Activated CD4-positive, alpha-beta T cell treated with anti-CD3 and anti-CD28 coated beads, Interleukin-2, amount 10 ng/mL, durations not matched to agents 7 days and 5 days (primary cell): ENCODE measurements around the gene PI4K2A. TPM values are rescaled to one million over a fixed set of nuclear protein-coding genes. Genes with fewer than 3 reads are reported as not detected.

Experiments
- CTCF ChIA-PET: fragments of 350-600 bp; sonication (Branson Sonifier 250); formaldehyde crosslinking; loops from one replicate; lab custom pipeline; 2021; ENCODE audit warnings: antibody characterized with exemption; lab: Charles Lee
- POLR2A ChIA-PET: fragments of 350-600 bp; sonication (Branson Sonifier 250); formaldehyde crosslinking; loops from one replicate; lab custom pipeline; 2021; ENCODE audit warnings: antibody characterized with exemption; lab: Charles Lee
- DNase-seq: peaks from one replicate; pipeline ENCODE4 v3.0.0-alpha.2; 2020
- H3K27ac Mint-ChIP-seq: one replicate; pipeline ENCODE4 v1.8.0; 2021; ENCODE audit warnings: mild to moderate bottlenecking, moderate library complexity, mixed read lengths
- H3K27me3 Mint-ChIP-seq: one replicate; pipeline ENCODE4 v1.8.0; 2021; ENCODE audit warnings: mixed read lengths
- H3K36me3 Mint-ChIP-seq: one replicate; pipeline ENCODE4 v1.8.0; 2021; ENCODE audit warnings: low read depth, mixed read lengths
- H3K4me1 Mint-ChIP-seq: one replicate; pipeline ENCODE4 v1.8.0; 2021; ENCODE audit warnings: mixed read lengths
- H3K4me3 Mint-ChIP-seq: one replicate; pipeline ENCODE4 v1.8.0; 2021; ENCODE audit warnings: mild to moderate bottlenecking, moderate library complexity, mixed read lengths
- H3K9me3 Mint-ChIP-seq: one replicate; pipeline ENCODE4 v1.8.0; 2021; ENCODE audit warnings: mixed read lengths
- total RNA-seq, 2 experiments: library from RNA; stranded (reverse); gene quantifications; one replicate each; pipeline ENCODE4 v1.2.3, GENCODE V29; 2021

Gene PI4K2A
- total RNA-seq, 2 experiments from 2014 or later: 9.9 to 10.1 TPM

GRCh38 chr10:97704341-97704740 is 63.9 kb downstream of the PI4K2A start:
- Mint-ChIP-seq H3K4me1 (no peaks in the 10 kb centered on the region), H3K4me3 (no peak overlapping the region), H3K27me3 (peaks cover 17% of the 10 kb centered on the region), H3K36me3 (no peaks in the 10 kb centered on the region), H3K27ac (no peak overlapping the region), H3K9me3 (no peaks in the 10 kb centered on the region)
- no peak for DNase-seq
- CTCF ChIA-PET: interaction anchor here (1.6 to 4.3 kb wide), 3 partner anchors 10 to 165 kb away, joined by 3 to 29 read pairs (median 18); partner anchors contain the start of genes AVPI1 and MARVELD1
- POLR2A ChIA-PET: no interaction called here

- H3K4me3 Mint-ChIP-seq: no peak overlapping the region
- DNase-seq: no peak
- H3K9me3 Mint-ChIP-seq: no peaks in the 10 kb centered on the region
- POLR2A ChIA-PET: no interaction called here
- CTCF ChIA-PET: interaction anchor here (0.5 to 4.3 kb wide), 3 partner anchors 9 to 300 kb away, joined by 3 to 18 read pairs (median 3); partner anchors contain the start of gene MARVELD1
- peak overlapping the region; percentile 57 for H3K27ac Mint-ChIP-seq
- H3K4me1 Mint-ChIP-seq: no peaks in the 10 kb centered on the region
- no peaks in the 10 kb centered on the region for H3K36me3 Mint-ChIP-seq
- peaks cover 20% of the 10 kb centered on the region for H3K27me3 Mint-ChIP-seq
Observed at GRCh38 chr10:97705006-97705670, 64.7 kb downstream of the PI4K2A start.

GRCh38 chr10:97707134-97707861 is 66.8 kb downstream of the PI4K2A start:
- no peak overlapping the region for H3K4me3 Mint-ChIP-seq
- H3K27ac Mint-ChIP-seq: no peak overlapping the region
- CTCF ChIA-PET: interaction anchor here (1.4 to 1.9 kb wide), 3 partner anchors 17 to 29 kb away, joined by 3 to 5 read pairs (median 4); partner anchors contain the start of gene ZFYVE27
- no peak for DNase-seq
- POLR2A ChIA-PET: no interaction called here
- H3K4me1 Mint-ChIP-seq: no peaks in the 10 kb centered on the region
- H3K27me3 Mint-ChIP-seq: peaks cover 24% of the 10 kb centered on the region
- no peaks in the 10 kb centered on the region for H3K9me3 Mint-ChIP-seq
- no peaks in the 10 kb centered on the region for H3K36me3 Mint-ChIP-seq

GRCh38 chr10:97708167-97708566 is 67.7 kb downstream of the PI4K2A start:
- Mint-ChIP-seq H3K9me3 (no peaks in the 10 kb centered on the region), H3K36me3 (no peaks in the 10 kb centered on the region), H3K27ac (no peak overlapping the region), H3K4me1 (peaks cover 5% of the 10 kb centered on the region), H3K4me3 (no peak overlapping the region), H3K27me3 (peaks cover 26% of the 10 kb centered on the region)
- ChIA-PET POLR2A (no interaction called here), CTCF (interaction anchor here (0.6 to 1.9 kb wide), 5 partner anchors 11 to 22 kb away, joined by 3 to 9 read pairs (median 5); partner anchors contain the start of gene AVPI1)
- DNase-seq: no peak

- DNase-seq: peak; percentile 53
- H3K27me3 Mint-ChIP-seq: peaks cover 21% of the 10 kb centered on the region
- peaks cover 8% of the 10 kb centered on the region for H3K4me1 Mint-ChIP-seq
- H3K4me3 Mint-ChIP-seq: no peak overlapping the region
- no peaks in the 10 kb centered on the region for H3K36me3 Mint-ChIP-seq
- CTCF ChIA-PET: interaction anchor here (0.7 to 3.1 kb wide), 11 partner anchors 8 to 334 kb away, joined by 3 to 10 read pairs (median 4); partner anchors contain the start of genes AVPI1 and ZFYVE27
- POLR2A ChIA-PET: no interaction called here
- H3K27ac Mint-ChIP-seq: no peak overlapping the region
- H3K9me3 Mint-ChIP-seq: no peaks in the 10 kb centered on the region
Observed at GRCh38 chr10:97708976-97709946, 68.8 kb downstream of the PI4K2A start.

- DNase-seq: no peak
- Mint-ChIP-seq H3K4me3 (no peak overlapping the region), H3K27me3 (peaks cover 31% of the 10 kb centered on the region), H3K27ac (no peak overlapping the region), H3K9me3 (no peaks in the 10 kb centered on the region), H3K4me1 (peaks cover 15% of the 10 kb centered on the region), H3K36me3 (no peaks in the 10 kb centered on the region)
- POLR2A ChIA-PET: interaction anchor here (0.6 kb wide), 1 partner anchor 116 kb away, joined by 3 read pairs; no protein-coding TSS in a partner anchor
- CTCF ChIA-PET: interaction anchor here (0.9 to 3.1 kb wide), 6 partner anchors 9 to 25 kb away, joined by 3 to 19 read pairs (median 8); partner anchors contain the start of gene ZFYVE27
Observed at GRCh38 chr10:97711640-97712572, 71.4 kb downstream of the PI4K2A start.

- H3K9me3 Mint-ChIP-seq: no peaks in the 10 kb centered on the region
- peaks cover 15% of the 10 kb centered on the region for H3K4me1 Mint-ChIP-seq
- CTCF ChIA-PET: interaction anchor here (0.5 to 3.1 kb wide), 5 partner anchors 10 to 52 kb away, joined by 3 to 19 read pairs (median 12); partner anchors contain the start of gene ZFYVE27
- no peaks in the 10 kb centered on the region for H3K36me3 Mint-ChIP-seq
- peak within 1 kb of the TSS; percentile 93 for H3K4me3 Mint-ChIP-seq
- H3K27ac Mint-ChIP-seq: peak within 1 kb of the TSS; percentile 84
- POLR2A ChIA-PET: interaction anchor here (0.6 kb wide), 1 partner anchor 700 kb away, joined by 3 read pairs; no protein-coding TSS in a partner anchor
- no peak for DNase-seq
- H3K27me3 Mint-ChIP-seq: peaks cover 28% of the 10 kb centered on the region
Observed at GRCh38 chr10:97713339-97713825, 72.9 kb downstream of the PI4K2A start, which contains the start of gene MARVELD1. Gene MARVELD1, plus strand, starts transcription at chr10:97713730. Its CDS starts 147 bp downstream, at chr10:97713877.

GRCh38 chr10:97713826-97714400 is 73.4 kb downstream of the PI4K2A start:
- H3K27me3 Mint-ChIP-seq: peaks cover 27% of the 10 kb centered on the region
- POLR2A ChIA-PET: interaction anchor here (0.6 kb wide), 1 partner anchor 700 kb away, joined by 3 read pairs; no protein-coding TSS in a partner anchor
- peak overlapping the region; percentile 93 for H3K4me3 Mint-ChIP-seq
- H3K27ac Mint-ChIP-seq: peak overlapping the region; percentile 84
- no peaks in the 10 kb centered on the region for H3K36me3 Mint-ChIP-seq
- DNase-seq: peak; percentile 56
- CTCF ChIA-PET: interaction anchor here (0.5 to 3.1 kb wide), 8 partner anchors 11 to 156 kb away, joined by 3 to 19 read pairs (median 3); partner anchors contain the start of gene ZFYVE27
- no peaks in the 10 kb centered on the region for H3K9me3 Mint-ChIP-seq
- H3K4me1 Mint-ChIP-seq: peaks cover 15% of the 10 kb centered on the region

- no peaks in the 10 kb centered on the region for H3K36me3 Mint-ChIP-seq
- ChIA-PET POLR2A (no interaction called here), CTCF (interaction anchor here (1.0 to 3.1 kb wide), 7 partner anchors 11 to 156 kb away, joined by 3 to 19 read pairs (median 3); partner anchors contain the start of gene ZFYVE27)
- H3K4me3 Mint-ChIP-seq: peak overlapping the region; percentile 93
- H3K9me3 Mint-ChIP-seq: no peaks in the 10 kb centered on the region
- peaks cover 25% of the 10 kb centered on the region for H3K27me3 Mint-ChIP-seq
- no peak overlapping the region for H3K27ac Mint-ChIP-seq
- DNase-seq: no peak
- peaks cover 15% of the 10 kb centered on the region for H3K4me1 Mint-ChIP-seq
Observed at GRCh38 chr10:97714401-97715258, 74.2 kb downstream of the PI4K2A start.
